ENCODE results near the gene MYO18A.
"Not testable (repeated sequence)": the region's sequence is repeated elsewhere in the genome, so short reads cannot be mapped to it uniquely, and the experiment has no call there.

Gene MYO18A

GRCh38 chr17:29180034-29180787 is at the start of gene MYO18A:
MYO18A (minus strand) TSS chr17:29180398; CDS start chr17:29166940, 13,458 bp downstream.
- DNase-seq = peak; percentile 38 to 74 (median 63)

DNA sequence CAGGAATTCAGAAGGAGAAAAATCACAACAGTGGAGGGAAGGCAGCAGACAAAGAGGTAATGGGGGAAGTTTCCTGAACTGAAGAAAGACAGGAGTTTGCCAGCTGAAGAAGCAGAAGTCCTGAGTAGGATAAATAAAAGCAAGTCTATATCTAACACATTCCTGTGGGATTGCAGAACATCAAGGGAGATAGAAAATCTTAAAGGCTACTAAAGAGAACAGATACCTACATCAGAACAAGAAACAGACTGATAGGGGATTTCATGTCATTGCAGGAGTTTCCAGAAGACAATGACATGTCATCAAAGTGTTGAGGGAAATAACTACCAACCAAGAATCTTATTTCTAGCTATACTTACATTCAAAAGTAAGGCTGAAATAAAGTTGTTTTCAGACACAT is 45.2 kb upstream of the MYO18A start:
- no peak for DNase-seq

DNA sequence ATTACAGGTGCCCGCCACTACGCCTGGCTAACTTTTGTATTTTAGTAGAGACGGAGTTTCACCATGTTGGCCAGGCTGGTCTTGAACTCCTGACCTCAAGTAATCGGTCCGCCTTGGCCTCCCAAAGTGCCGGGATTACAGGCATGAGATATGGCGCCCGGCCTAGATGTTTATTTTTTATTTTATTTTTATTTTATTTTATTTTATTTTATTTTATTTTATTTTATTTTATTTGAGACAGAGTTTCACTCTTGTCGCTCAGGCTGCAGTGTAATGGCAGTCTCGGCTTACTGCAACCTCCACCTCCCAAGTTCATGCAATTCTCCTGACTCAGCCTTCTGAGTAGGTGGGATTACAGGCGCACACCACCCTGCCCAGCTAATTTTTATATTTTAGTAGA is 41.1 kb upstream of the MYO18A start:
- not testable (repeated sequence) for DNase-seq

DNA sequence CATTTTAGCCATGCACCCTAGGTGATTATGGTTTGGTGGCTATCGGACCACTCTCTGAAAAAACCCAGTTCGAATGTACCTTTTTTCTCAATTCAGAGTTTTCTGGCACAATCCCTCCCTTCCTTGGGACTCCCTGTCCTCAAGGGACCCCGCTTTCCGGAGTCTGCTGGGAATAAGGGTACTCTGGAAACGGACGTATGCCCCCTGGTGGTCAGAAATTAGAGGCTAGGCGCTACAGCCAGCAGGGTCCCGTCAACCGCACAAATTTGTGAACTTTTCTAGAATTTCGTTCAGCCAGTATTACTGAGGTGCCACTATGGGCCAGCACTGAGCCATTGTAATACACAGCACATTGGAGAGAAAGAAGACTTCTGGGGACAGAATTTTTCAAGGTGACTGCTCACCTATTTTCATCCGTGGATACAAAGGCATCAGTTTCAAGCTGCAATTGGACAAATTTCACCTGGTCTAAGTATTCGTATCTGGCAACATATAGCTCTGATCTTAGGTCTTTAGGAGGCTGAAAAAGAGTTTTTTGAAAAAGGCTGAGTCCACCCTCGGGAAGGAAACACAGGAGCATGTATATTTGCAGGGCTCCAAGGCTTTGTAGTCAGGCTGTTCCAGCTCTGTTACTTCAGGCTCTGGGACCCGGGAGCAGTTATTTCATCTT is 39.3 kb upstream of the MYO18A start:
- DNase-seq = peak; percentile 8 to 55 (median 49)

GRCh38 chr17:29216856-29217255 is 36.7 kb upstream of the MYO18A start:
- DNase-seq = no peak

DNA sequence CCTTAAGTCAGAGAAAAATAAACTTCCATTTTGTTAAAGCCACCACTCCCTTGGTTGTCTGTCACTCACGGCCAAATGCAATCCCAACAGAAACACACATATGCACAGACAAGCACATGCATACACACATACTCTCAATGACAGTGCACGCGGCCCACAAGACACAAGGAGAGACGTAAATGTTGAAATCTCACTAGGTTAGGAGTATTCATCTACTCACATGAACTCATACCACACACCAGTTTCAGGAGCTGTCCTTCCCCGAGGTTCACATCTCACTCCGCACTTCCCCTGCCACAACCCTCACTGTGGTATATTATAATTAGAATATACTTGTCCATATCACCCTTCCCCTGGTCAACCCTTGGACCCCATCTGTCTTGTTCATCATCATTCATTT is 36.0 kb upstream of the MYO18A start:
- DNase-seq = no peak

DNA sequence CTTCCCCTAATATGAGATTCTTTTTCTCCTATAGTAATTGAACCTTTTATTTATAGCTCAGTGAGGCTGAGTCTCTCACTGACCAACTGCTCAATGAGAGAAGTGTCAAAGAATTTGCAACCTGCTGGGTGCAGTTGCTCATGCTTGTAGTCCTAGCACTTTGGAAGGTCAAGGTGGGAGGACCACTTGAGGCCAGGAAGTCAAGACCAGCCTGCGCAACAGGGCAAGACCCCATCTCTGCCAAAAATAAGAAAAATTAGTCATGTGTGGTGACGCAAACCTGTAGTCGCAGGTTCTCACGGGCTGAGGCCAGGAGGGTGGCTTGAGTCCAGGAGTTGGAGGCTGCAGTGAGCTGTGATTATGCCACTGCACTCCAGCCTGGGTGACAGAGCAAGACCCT is 35.5 kb upstream of the MYO18A start:
- no peak for DNase-seq

DNA sequence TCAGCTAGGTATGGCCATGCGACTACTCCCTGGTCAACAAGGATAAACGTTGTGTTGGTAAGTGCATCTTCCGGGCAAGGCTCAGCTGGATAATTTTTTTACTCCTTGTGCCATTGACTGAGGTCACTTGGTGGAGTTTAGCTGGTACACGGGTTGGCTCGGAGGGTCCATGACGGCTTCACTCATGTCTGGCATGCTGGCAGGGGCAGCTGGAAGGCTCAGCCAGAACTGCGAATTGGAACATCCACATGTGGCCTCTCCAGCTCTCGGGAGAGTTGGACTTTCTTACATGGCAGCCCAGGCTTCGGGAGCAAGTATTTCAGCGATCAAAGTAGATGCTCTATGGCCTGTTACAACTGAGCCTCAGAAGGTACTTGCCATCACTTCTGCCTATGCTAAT is 35.0 kb upstream of the MYO18A start:
- DNase-seq = no peak

DNA sequence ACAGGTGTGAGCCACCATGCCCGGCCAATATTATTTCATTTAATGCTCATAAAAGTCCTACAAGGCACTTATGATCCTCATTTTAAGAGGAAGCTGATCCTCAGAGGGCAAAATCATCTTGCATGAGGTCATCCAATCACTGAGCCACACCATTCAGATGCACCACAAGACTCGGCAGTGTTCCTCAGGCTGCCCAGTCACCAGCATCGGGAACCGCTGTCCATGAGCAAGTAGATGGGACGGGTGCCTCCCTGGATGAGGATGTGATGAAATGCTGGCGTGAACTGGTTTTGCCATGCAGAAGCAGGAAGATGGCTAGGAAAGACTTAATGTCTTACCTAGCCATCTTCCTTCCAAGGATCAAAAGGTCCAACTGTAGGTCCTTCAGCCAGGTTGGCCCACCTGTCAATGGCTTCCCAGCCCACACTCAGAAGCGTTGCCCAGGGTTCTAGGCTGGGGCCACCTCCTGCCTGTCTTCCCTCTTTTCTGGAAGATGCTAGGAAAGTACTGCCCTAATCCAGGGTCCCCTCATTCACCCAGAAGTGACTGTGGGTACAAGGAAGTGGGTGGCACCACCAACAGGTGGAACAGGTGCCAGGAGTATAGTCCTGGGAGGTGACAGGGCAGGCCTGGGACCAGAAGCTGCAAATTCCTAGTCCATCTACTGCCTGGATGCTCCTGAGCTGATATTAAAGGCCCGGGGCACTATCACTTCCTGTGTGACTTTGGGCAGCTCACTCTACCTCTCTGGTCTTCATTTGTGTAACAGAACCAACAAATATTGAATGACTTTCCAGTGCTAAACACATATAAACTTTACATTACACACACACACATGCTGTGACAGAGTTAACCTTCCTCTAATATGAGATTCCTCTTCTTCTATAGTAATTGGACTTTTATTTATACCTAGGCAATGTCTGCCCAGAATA is 34.3 kb upstream of the MYO18A start:
- DNase-seq = no peak

DNA sequence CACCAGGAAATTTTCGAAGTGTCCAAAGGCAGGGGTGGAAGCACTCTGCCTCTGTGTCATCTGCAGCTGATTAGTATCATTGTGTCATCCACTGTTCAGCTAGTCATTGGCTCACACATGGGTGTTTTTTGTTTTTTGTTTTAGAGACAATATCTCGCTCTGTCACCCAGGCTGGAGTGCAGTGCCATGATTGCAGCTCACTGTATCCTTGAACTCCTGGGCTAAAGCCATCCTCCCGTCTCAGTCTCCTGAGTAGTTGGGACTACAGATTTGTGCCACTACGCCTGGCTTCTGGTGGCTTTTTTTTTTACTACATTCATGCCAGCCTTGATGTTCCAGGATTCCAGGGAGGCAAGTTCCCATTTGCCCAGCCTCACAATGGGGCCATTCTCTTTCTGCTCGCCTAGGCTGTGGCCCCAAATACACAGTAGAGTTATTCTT is 32.5 kb upstream of the MYO18A start:
- DNase-seq = no peak

- DNase-seq = no peak
Measured at GRCh38 chr17:29212094-29212631, 32.0 kb upstream of the MYO18A start.

DNA sequence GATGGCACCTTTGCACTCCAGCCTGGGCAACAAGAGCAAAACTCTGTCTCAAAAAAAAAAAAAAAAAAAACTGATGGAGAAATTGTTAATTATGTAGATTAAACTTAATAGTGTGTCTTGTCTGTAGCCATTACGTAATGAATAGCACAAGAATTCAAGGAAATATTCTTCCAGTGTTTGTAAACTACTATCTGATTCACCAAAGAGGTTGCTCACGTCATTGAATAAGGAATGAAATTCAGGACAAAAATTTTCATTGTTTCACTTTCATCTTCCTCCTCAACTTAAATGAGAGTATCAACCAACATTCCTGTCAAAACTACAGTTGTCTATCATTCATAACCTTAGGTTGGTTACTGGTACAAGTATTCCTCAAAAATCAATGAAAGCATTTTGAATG is 30.7 kb upstream of the MYO18A start:
- no peak for DNase-seq

GRCh38 chr17:29209073-29209472 is 28.9 kb upstream of the MYO18A start:
- DNase-seq = no peak

DNA sequence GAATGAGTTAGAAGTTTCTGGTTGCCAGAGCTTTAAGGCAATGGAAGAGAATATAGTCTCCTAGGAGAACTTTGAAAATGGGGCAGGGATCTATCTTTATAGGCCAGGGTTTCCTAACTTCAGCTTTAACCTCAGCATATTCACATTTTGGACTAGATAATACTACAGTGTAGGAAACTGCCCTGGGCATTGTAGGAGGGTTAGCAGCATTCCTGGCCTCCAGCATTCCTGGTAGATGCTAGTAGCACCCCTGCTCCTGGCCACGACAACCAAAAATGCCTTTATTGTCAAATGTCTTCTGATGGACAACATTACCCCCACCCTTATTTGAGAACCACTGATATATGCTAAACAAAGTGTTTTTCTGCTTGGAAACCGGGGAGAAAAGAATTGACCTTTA is 27.8 kb upstream of the MYO18A start:
- no peak for DNase-seq

- no peak for DNase-seq
Measured at GRCh38 chr17:29205047-29205446, 24.8 kb upstream of the MYO18A start.

DNA sequence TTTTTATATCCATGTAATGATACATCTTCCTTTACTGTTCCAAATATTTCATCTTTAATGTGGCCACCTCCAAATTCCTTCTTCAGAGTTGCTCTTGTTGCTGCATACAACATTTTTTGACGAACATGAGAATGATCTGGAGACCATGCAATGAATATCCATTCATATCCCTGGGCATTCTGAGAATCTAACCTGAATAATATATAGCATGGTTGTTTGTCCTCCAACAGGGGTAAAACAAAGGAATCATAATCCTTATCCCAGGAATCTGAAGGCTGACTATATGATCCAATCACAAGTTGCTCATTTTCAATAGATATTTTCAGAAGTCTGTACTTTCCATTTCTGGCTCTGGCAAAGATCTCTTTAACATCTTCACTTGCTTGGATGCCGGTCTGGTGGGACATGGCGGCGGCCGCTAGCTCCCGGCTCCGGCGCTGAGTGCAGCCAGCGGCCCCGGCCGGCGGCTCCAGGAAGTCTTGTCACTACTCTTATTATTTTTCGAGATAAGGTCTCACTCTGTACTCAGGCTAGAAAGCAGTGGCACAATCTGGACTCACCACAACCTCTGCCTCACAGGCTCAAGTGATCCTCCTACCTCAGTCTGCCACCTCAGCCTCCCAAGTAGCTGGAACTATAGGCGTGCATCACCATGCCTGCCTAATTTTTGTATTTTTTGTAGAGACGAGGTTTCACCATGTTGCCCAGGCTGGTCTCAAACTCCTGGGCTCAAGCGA is 24.0 kb upstream of the MYO18A start:
- not testable (repeated sequence) for DNase-seq

DNA sequence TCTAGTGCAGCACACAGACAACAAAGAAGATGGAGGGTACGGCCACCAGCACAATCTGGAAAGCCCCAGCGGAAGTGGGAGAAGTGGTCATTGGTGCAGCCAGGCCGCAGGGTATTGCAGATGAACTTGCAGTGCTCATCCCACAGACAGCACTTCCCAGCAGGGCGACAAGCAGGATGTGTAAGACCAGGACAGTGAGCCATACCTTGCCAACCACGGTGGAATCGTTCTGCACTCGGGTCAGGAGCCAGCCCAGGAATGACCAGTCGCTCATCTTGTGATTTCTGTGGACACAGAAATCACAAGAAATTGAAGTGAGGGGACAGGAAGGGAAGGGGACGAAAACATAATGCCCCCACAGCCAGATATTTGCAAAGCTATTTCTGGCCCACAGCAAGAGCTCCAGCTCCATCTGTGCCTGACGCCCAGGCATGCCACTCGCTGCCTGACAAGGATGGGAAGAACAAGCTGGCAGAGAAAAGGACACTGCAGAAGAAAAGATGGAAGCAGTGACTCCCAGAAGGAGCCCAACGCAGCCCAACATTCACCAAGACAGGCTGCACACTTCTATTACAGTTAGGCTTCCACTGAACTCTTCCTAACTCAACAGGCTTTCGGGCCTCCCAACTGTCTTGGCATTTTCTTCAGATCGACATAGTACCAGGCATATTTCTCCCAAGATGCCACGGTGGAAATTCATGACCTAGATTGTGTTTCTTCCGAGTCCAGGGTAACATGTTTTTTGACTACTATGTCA is 17.5 kb upstream of the MYO18A start:
- DNase-seq = no peak

GRCh38 chr17:29196769-29197515 is 16.7 kb upstream of the MYO18A start:
- DNase-seq = no peak

GRCh38 chr17:29195465-29196081 is 15.4 kb upstream of the MYO18A start:
- DNase-seq = no peak

DNA sequence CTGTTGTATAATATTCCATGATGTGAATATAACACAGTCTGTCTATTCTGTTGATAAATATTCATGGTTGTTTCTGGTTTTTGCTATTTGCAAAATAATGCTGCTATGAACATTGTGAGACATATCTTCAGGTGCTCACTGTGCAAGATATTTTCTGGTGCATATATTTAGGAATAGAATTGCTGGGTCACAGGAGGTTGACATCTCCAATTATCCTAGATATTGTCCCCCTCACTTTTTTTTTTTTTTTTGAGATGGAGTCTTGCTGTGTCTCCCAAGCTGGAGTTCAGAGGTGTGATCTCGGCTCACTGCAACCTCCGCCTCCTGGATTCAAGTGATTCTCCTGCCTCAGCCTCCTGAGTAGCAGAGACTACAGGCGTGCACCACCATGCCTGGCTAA is 14.5 kb upstream of the MYO18A start:
- DNase-seq = no peak

Measured in activated naive CD4-positive, alpha-beta T cell (primary cell).